GM23338 (cell line): ENCODE results near the gene TGFB1. TPM values are rescaled to one million over a fixed set of nuclear protein-coding genes. Genes with fewer than 3 reads are reported as not detected.

ENCODE experiments used
- ATAC-seq: fragments of 200-7000 bp; cut with Tn5 transposase; 3 replicates; pipeline ENCODE4 v1.9.1; 2020
- DNase-seq: peaks from one replicate; pipeline ENCODE4 v3.0.0-alpha.2; 2015; ENCODE audit warnings: low spot score
- H2AFZ ChIP-seq: fragments of 200-600 bp; sonication (generic); 2 replicates; pipeline ENCODE4 v1.8.0; 2016; ENCODE audit warnings: antibody characterized with exemption, mild to moderate bottlenecking, moderate library complexity
- H3F3A ChIP-seq: fragments of 200-600 bp; sonication (generic); replicated peaks from 2 replicates; pipeline ENCODE4 v1.8.0; 2017; ENCODE audit warnings: antibody characterized with exemption, mixed run types, low read depth
- H3K27ac ChIP-seq: fragments of 200-600 bp; sonication (generic); 2 replicates; pipeline ENCODE4 v1.6.1; 2016; ENCODE audit warnings: low read depth
- H3K27me3 ChIP-seq: fragments of 200-600 bp; sonication (generic); 2 replicates; pipeline ENCODE4 v1.8.0; 2016; ENCODE audit warnings: mild to moderate bottlenecking, mixed run types, moderate library complexity; ENCODE audit not compliant: insufficient read depth
- H3K36me3 ChIP-seq: fragments of 200-600 bp; sonication (generic); 2 replicates; pipeline ENCODE4 v1.8.0; 2016; ENCODE audit warnings: mild to moderate bottlenecking; ENCODE audit not compliant: insufficient read depth
- H3K4me1 ChIP-seq: fragments of 200-600 bp; sonication (generic); 2 replicates; pipeline ENCODE4 v1.8.0; 2016; ENCODE audit warnings: mild to moderate bottlenecking, moderate library complexity; ENCODE audit not compliant: insufficient read depth
- H3K4me2 ChIP-seq: fragments of 200-600 bp; sonication (generic); 2 replicates; pipeline ENCODE4 v1.7.1; 2017; ENCODE audit warnings: mixed run types
- H3K4me3 ChIP-seq: fragments of 200-600 bp; sonication (generic); 2 replicates; pipeline ENCODE4 v1.6.1; 2016; ENCODE audit warnings: mixed run types
- H3K79me2 ChIP-seq: fragments of 200-600 bp; sonication (generic); replicated peaks from 2 replicates; pipeline ENCODE4 v1.8.0; 2017; ENCODE audit warnings: mild to moderate bottlenecking; ENCODE audit not compliant: insufficient read depth
- H3K9me2 ChIP-seq: fragments of 200-600 bp; sonication (generic); 2 replicates; pipeline ENCODE4 v1.8.0; 2017; ENCODE audit not compliant: insufficient read depth
- H4K20me1 ChIP-seq: fragments of 200-600 bp; sonication (generic); replicated peaks from 2 replicates; pipeline ENCODE4 v1.8.0; 2017; ENCODE audit warnings: mild to moderate bottlenecking; ENCODE audit not compliant: insufficient read depth
- H3K27ac Mint-ChIP-seq: 2 replicates; pipeline ENCODE4 v1.8.0; 2020; ENCODE audit warnings: inconsistent platforms, mild to moderate bottlenecking, moderate library complexity, mixed read lengths
- H3K27me3 Mint-ChIP-seq: 3 replicates; pipeline ENCODE4 v1.8.0; 2022; ENCODE audit warnings: low read depth, mild to moderate bottlenecking, moderate library complexity, mixed read lengths, inconsistent platforms; ENCODE audit not compliant: insufficient read depth, poor library complexity
- H3K36me3 Mint-ChIP-seq: 3 replicates; pipeline ENCODE4 v1.8.0; 2021; ENCODE audit warnings: low read depth, mild to moderate bottlenecking, inconsistent platforms, moderate library complexity, mixed read lengths
- H3K4me1 Mint-ChIP-seq: 3 replicates; pipeline ENCODE4 v1.8.0; 2020; ENCODE audit warnings: mild to moderate bottlenecking, inconsistent platforms, mixed read lengths
- H3K4me3 Mint-ChIP-seq: 3 replicates; pipeline ENCODE4 v1.8.0; 2021; ENCODE audit warnings: moderate library complexity, mild to moderate bottlenecking, inconsistent platforms, mixed read lengths
- H3K9me3 Mint-ChIP-seq: 3 replicates; pipeline ENCODE4 v1.8.0; 2020; ENCODE audit warnings: moderate library complexity, mild to moderate bottlenecking, inconsistent platforms, mixed read lengths
- CREB1 ChIP-seq: fragments of 250-450 bp; sonication (Bioruptor Pico); IDR thresholded peaks from 2 replicates; pipeline ENCODE4 v1.5.0; 2020; ENCODE audit warnings: low read depth, mild to moderate bottlenecking, moderate library complexity
- CTCF ChIP-seq, 2 experiments: fragments of 200-600 bp in 1 of 2; sonication (generic) in 1 of 2; conservative IDR thresholded peaks; 2 replicates each; pipeline versions ENCODE4 v1.5.1 to v1.6.1; 2016 to 2017; ENCODE audit warnings: antibody characterized with exemption in 2 of 2, low read depth in 2 of 2, mild to moderate bottlenecking in 2 of 2, moderate library complexity in 1 of 2
- POLR2AphosphoS5 ChIP-seq: IDR thresholded peaks from 2 replicates; pipeline ENCODE4 v1.6.1; 2016; ENCODE audit warnings: antibody characterized with exemption, low read depth
- polyA plus RNA-seq: library from polyadenylated mRNA; unstranded; fragments of >200 nt; fragmentation: Nextera tagmentation; extraction: Ambion mirVana; gene quantifications from 2 replicates; pipeline ENCODE4 v1.2.1, GENCODE V29; 2016
- total RNA-seq: library from RNA; depleted of rRNA; stranded (reverse); fragments of >200 nt; shearing (Covaris generic); gene quantifications from 2 replicates; pipeline ENCODE4 v1.2.3, GENCODE V29; 2014
- TF ChIP-seq, protein P1 (sequence below): fragments of 250-450 bp; sonication (Bioruptor Pico); IDR thresholded peaks from 2 replicates; pipeline ENCODE4 v1.5.0; 2020; ENCODE audit warnings: mild to moderate bottlenecking, moderate library complexity

The TGFB1 gene
- total and polyA plus RNA-seq, 2 experiments from 2014 or later = 0.99 to 7.9 TPM

GRCh38 chr19:41322451-41322850, 31.3 kb downstream of the TGFB1 start (continued):
- TF ChIP-seq, protein P1, sequence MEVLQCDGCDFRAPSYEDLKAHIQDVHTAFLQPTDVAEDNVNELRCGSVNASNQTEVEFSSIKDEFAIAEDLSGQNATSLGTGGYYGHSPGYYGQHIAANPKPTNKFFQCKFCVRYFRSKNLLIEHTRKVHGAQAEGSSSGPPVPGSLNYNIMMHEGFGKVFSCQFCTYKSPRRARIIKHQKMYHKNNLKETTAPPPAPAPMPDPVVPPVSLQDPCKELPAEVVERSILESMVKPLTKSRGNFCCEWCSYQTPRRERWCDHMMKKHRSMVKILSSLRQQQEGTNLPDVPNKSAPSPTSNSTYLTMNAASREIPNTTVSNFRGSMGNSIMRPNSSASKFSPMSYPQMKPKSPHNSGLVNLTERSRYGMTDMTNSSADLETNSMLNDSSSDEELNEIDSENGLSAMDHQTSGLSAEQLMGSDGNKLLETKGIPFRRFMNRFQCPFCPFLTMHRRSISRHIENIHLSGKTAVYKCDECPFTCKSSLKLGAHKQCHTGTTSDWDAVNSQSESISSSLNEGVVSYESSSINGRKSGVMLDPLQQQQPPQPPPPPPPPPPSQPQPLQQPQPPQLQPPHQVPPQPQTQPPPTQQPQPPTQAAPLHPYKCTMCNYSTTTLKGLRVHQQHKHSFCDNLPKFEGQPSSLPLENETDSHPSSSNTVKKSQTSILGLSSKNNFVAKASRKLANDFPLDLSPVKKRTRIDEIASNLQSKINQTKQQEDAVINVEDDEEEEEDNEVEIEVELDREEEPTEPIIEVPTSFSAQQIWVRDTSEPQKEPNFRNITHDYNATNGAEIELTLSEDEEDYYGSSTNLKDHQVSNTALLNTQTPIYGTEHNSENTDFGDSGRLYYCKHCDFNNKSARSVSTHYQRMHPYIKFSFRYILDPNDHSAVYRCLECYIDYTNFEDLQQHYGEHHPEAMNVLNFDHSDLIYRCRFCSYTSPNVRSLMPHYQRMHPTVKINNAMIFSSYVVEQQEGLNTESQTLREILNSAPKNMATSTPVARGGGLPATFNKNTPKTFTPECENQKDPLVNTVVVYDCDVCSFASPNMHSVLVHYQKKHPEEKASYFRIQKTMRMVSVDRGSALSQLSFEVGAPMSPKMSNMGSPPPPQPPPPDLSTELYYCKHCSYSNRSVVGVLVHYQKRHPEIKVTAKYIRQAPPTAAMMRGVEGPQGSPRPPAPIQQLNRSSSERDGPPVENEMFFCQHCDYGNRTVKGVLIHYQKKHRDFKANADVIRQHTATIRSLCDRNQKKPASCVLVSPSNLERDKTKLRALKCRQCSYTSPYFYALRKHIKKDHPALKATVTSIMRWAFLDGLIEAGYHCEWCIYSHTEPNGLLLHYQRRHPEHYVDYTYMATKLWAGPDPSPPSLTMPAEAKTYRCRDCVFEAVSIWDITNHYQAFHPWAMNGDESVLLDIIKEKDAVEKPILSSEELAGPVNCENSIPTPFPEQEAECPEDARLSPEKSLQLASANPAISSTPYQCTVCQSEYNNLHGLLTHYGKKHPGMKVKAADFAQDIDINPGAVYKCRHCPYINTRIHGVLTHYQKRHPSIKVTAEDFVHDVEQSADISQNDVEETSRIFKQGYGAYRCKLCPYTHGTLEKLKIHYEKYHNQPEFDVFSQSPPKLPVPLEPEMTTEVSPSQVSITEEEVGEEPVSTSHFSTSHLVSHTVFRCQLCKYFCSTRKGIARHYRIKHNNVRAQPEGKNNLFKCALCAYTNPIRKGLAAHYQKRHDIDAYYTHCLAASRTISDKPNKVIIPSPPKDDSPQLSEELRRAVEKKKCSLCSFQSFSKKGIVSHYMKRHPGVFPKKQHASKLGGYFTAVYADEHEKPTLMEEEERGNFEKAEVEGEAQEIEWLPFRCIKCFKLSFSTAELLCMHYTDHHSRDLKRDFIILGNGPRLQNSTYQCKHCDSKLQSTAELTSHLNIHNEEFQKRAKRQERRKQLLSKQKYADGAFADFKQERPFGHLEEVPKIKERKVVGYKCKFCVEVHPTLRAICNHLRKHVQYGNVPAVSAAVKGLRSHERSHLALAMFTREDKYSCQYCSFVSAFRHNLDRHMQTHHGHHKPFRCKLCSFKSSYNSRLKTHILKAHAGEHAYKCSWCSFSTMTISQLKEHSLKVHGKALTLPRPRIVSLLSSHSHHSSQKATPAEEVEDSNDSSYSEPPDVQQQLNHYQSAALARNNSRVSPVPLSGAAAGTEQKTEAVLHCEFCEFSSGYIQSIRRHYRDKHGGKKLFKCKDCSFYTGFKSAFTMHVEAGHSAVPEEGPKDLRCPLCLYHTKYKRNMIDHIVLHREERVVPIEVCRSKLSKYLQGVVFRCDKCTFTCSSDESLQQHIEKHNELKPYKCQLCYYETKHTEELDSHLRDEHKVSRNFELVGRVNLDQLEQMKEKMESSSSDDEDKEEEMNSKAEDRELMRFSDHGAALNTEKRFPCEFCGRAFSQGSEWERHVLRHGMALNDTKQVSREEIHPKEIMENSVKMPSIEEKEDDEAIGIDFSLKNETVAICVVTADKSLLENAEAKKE (CRISPR knock-in tag) = no peak
- TF ChIP-seq POLR2AphosphoS5 = no peak

DNA sequence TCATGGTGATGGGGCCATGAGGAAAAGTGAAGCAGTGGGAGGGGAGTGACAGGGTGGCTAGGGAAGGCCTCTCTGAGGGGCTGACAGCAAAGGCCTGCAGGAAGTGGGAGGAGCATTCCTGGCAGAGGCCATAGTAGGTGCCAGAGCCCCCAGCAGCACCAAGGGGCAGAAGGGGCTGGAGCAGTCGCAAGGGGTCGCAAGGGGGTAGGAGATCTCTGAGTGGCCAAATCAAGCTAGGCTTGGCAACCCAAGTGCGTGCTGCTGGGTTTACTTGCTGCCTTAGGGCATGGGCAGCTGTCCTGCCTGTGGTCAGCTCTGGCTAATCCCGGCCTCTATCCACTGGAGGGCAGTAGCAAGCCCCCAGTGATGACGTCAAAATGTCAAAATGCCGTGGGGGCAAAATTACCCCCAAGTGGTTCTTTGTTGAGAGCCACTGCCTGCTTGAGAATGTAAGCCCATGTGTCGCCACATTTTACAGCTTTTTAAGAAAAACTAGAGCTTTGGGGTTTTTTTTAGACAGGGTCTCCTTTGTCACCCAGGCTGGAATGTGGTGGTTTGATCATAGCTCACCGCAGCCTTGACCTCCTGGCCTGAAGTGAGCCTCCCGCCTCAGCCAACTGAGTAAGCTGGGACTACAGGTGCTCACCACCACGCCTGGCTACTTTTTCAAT, 32.0 kb downstream of the TGFB1 start:
- H3K4me1 ChIP-seq = peaks cover 42% of the 10 kb centered on the region
- no peaks in the 10 kb centered on the region for H3K36me3 ChIP-seq
- H3K4me3 ChIP-seq = no peak overlapping the region
- no peaks in the 10 kb centered on the region for H3K9me2 ChIP-seq
- H3K27ac ChIP-seq = 0 out of 2 replicates have a peak overlapping the region, but pooled peaks have one; percentile 69
- DNase-seq (peak; percentile 84), ATAC-seq (peak; percentile 40)
- no peaks in the 10 kb centered on the region for H3K27me3 ChIP-seq
- H2AFZ ChIP-seq = no peak overlapping the region
- Mint-ChIP-seq H3K27ac (peak overlapping the region; percentile 31; the same call in 1 of the 2 replicates), H3K36me3 (peaks cover 44% of the 10 kb centered on the region), H3K27me3 (peaks cover 25% of the 10 kb centered on the region), H3K9me3 (peaks cover 3% of the 10 kb centered on the region; the same call in 2 of the 3 replicates), H3K4me1 (peaks cover 46% of the 10 kb centered on the region), H3K4me3 (no peak overlapping the region; the same call in 2 of the 3 replicates)
- peak; percentile 92 for TF ChIP-seq CREB1
- TF ChIP-seq CTCF (conservative IDR thresholded peaks at IDR 0.05; ENCODE audit: low read depth in 2 of 2) = peak; percentile 66 to 69
- TF ChIP-seq, protein P1 (CRISPR knock-in tag) = no peak
- no peaks in the 10 kb centered on the region; the same call in 1 of the 2 replicates for H4K20me1 ChIP-seq
- H3K4me2 ChIP-seq = peak overlapping the region; percentile 48; the same call in 1 of the 2 replicates
- no peaks in the 10 kb centered on the region for H3K79me2 ChIP-seq
- H3F3A ChIP-seq = peaks cover 29% of the 10 kb centered on the region
